WTC11 (cell line): ENCODE results near the gene OR4K2. TPM values are rescaled to one million over a fixed set of nuclear protein-coding genes. Genes with fewer than 3 reads are reported as not detected.
"Not testable (repeated sequence)": the region's sequence is repeated elsewhere in the genome, so short reads cannot be mapped to it uniquely, and the experiment has no call there.

Source experiments
- ATAC-seq: fragments of 200-7000 bp; cut with Tn5 transposase; 2 replicates; pipeline ENCODE4 v1.10.0; 2021; ENCODE audit warnings: mild to moderate bottlenecking, moderate library complexity
- Bru-seq: library from RNA; stranded (reverse); fragments of 400-500 nt; gene quantifications from one replicate; lab custom pipeline; 2021; lab: Mats Ljungman, UMichigan
- CTCF ChIA-PET: fragments of 300-600 bp; sonication (Branson Sonifier 250); formaldehyde crosslinking; loops from one replicate; lab custom pipeline; 2021; ENCODE audit warnings: antibody characterized with exemption; lab: Charles Lee
- POLR2A ChIA-PET: fragments of 350-600 bp; sonication (Branson Sonifier 250); formaldehyde crosslinking; loops from one replicate; lab custom pipeline; 2021; ENCODE audit warnings: antibody characterized with exemption; lab: Charles Lee
- DNase-seq: peaks from one replicate; pipeline ENCODE4 v3.0.0; 2021; ENCODE audit warnings: low spot score
- H3K27ac Mint-ChIP-seq: 2 replicates; pipeline ENCODE4 v1.8.0; 2021; ENCODE audit warnings: mixed read lengths
- H3K27me3 Mint-ChIP-seq: 2 replicates; pipeline ENCODE4 v1.8.0; 2021; ENCODE audit warnings: low read depth, mild to moderate bottlenecking, moderate library complexity, mixed read lengths
- H3K36me3 Mint-ChIP-seq: 2 replicates; pipeline ENCODE4 v1.8.0; 2021; ENCODE audit warnings: mixed read lengths
- H3K4me1 Mint-ChIP-seq: 2 replicates; pipeline ENCODE4 v1.8.0; 2022; ENCODE audit warnings: mixed read lengths
- H3K4me3 Mint-ChIP-seq: 2 replicates; pipeline ENCODE4 v1.8.0; 2021; ENCODE audit warnings: mild to moderate bottlenecking, moderate library complexity, mixed read lengths
- H3K9me3 Mint-ChIP-seq: 2 replicates; pipeline ENCODE4 v1.8.0; 2021; ENCODE audit warnings: mixed read lengths
- FOXP1 ChIP-seq: sonication (generic); formaldehyde crosslinking; IDR thresholded peaks from 2 replicates; pipeline ENCODE4 v1.8.0; 2022; ENCODE audit warnings: missing genetic modification reagents, mild to moderate bottlenecking, moderate library complexity, borderline replicate concordance
- JUN ChIP-seq: sonication (generic); formaldehyde crosslinking; IDR thresholded peaks from 2 replicates; pipeline ENCODE4 v1.8.0; 2023; ENCODE audit warnings: mild to moderate bottlenecking, missing genetic modification reagents
- KAT7 ChIP-seq: sonication (generic); formaldehyde crosslinking; IDR thresholded peaks from 2 replicates; pipeline ENCODE4 v1.8.1; 2023; ENCODE audit warnings: missing genetic modification reagents, mild to moderate bottlenecking, borderline replicate concordance
- MYBL2 ChIP-seq: sonication (generic); formaldehyde crosslinking; IDR thresholded peaks from 2 replicates; pipeline ENCODE4 v1.8.1; 2023; ENCODE audit warnings: mild to moderate bottlenecking, moderate library complexity, missing genetic modification reagents
- NFE2L1 ChIP-seq: sonication (generic); formaldehyde crosslinking; IDR thresholded peaks from 2 replicates; pipeline ENCODE4 v1.8.1; 2023; ENCODE audit warnings: missing genetic modification reagents
- NFYB ChIP-seq: sonication (generic); formaldehyde crosslinking; conservative IDR thresholded peaks from 2 replicates; pipeline ENCODE4 v1.8.0; 2022; ENCODE audit warnings: low read depth, missing genetic modification reagents
- ZBTB21 ChIP-seq: sonication (generic); formaldehyde crosslinking; IDR thresholded peaks from 2 replicates; pipeline ENCODE4 v1.8.1; 2023; ENCODE audit warnings: mild to moderate bottlenecking, missing genetic modification reagents, borderline replicate concordance
- ZNF121 ChIP-seq: sonication (generic); formaldehyde crosslinking; IDR thresholded peaks from 2 replicates; pipeline ENCODE4 v1.8.0; 2023; ENCODE audit warnings: missing genetic modification reagents
- ZNF138 ChIP-seq: sonication (generic); formaldehyde crosslinking; conservative IDR thresholded peaks from 2 replicates; pipeline ENCODE4 v1.8.1; 2022; ENCODE audit warnings: mild to moderate bottlenecking, moderate library complexity, missing genetic modification reagents
- ZNF281 ChIP-seq: sonication (generic); formaldehyde crosslinking; IDR thresholded peaks from 2 replicates; pipeline ENCODE4 v1.8.0; 2023; ENCODE audit warnings: mild to moderate bottlenecking, missing genetic modification reagents
- long read RNA-seq, 3 experiments: library from RNA in 1 of 3; library from capped mRNA in 1 of 3; library from polyadenylated mRNA in 1 of 3; unstranded in 2 of 3; stranded (forward) in 1 of 3; transcript quantifications; one replicate each; pipeline ENCODE4 v2.0.0, GENCODE V29; 2021
- total RNA-seq: library from RNA; stranded (reverse); gene quantifications from 3 replicates; pipeline ENCODE4 v1.2.3, GENCODE V29; 2021
- TF ChIP-seq, protein P1 (sequence below): sonication (generic); formaldehyde crosslinking; IDR thresholded peaks from 2 replicates; pipeline ENCODE4 v1.8.1; 2022; ENCODE audit warnings: mild to moderate bottlenecking, missing genetic modification reagents, moderate library complexity, borderline replicate concordance
- TF ChIP-seq, protein P2 (sequence below): sonication (generic); formaldehyde crosslinking; conservative IDR thresholded peaks from 2 replicates; pipeline ENCODE4 v1.8.1; 2022; ENCODE audit warnings: mild to moderate bottlenecking, missing genetic modification reagents

The OR4K2 gene, protein sequence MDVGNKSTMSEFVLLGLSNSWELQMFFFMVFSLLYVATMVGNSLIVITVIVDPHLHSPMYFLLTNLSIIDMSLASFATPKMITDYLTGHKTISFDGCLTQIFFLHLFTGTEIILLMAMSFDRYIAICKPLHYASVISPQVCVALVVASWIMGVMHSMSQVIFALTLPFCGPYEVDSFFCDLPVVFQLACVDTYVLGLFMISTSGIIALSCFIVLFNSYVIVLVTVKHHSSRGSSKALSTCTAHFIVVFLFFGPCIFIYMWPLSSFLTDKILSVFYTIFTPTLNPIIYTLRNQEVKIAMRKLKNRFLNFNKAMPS
- total RNA-seq (not detected in 3 replicates), Bru-seq, nascent RNA (not detected)
- long read RNA-seq, experiment 1 = 0 reads
- long read RNA-seq, experiment 2 = 0 reads
- long read RNA-seq, experiment 3 = 0 reads

GRCh38 chr14:19874842-19875241 is at the start of gene OR4K2:
TSS of gene OR4K2 (plus strand) at chr14:19875142. CDS start at chr14:19876268, 1,126 bp downstream.
- Mint-ChIP-seq H3K9me3 (no peaks in the 10 kb centered on the region; the same call in none of the 2 replicates), H3K36me3 (peaks cover 47% of the 10 kb centered on the region), H3K4me3 (no peak within 1 kb of the TSS), H3K27me3 (peaks cover 9% of the 10 kb centered on the region), H3K4me1 (no peaks in the 10 kb centered on the region)
- no peak for ATAC-seq
- no peak for DNase-seq
- ChIA-PET CTCF (no interaction called here), POLR2A (no interaction called here)
- no peak for TF ChIP-seq ZBTB21 (CRISPR knock-in tag)
- TF ChIP-seq KAT7 (CRISPR knock-in tag) = no peak
- no peak for TF ChIP-seq ZNF121 (CRISPR knock-in tag)
- no peak for TF ChIP-seq JUN
- no peak for TF ChIP-seq NFE2L1 (CRISPR knock-in tag)
- TF ChIP-seq MYBL2 (CRISPR knock-in tag) = no peak
- no peak for TF ChIP-seq ZNF281 (CRISPR knock-in tag)
- no peak for TF ChIP-seq ZNF138 (CRISPR knock-in tag)
- TF ChIP-seq, all 79 proteins: peak for 0
- no peak within 1 kb of the TSS for H3K27ac Mint-ChIP-seq

- ATAC-seq, POLR2A ChIA-PET, H3K27ac Mint-ChIP-seq, H3K4me3 Mint-ChIP-seq, H3K4me1 Mint-ChIP-seq, DNase-seq, CTCF ChIA-PET, H3K9me3 Mint-ChIP-seq: not testable (repeated sequence)
- H3K27me3 Mint-ChIP-seq = peaks cover 10% of the 10 kb centered on the region; the same call in 1 of the 2 replicates
- peaks cover 21% of the 10 kb centered on the region for H3K36me3 Mint-ChIP-seq
These were observed 47.2 kb upstream of the OR4K2 start for GRCh38 chr14:19827626-19828244.

DNA sequence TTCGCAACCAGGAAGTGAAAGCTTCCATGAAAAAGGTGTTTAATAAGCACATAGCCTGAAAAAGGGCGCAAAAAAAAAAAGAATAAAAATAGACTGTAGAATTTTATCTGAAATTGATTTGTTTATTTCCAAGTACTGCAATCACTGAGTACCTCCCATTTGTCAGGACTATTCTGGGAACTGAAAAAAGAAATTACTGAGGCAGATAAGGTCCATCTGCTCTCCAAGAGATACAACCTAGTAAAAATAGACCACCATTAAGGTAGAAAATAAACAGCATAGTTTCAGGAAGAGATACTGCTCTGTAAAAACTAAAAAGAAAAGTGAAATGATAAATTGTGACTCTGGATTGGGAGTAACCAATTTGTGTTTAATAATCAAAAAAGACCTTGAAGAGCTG is 46.6 kb upstream of the OR4K2 start:
- ChIA-PET POLR2A (no interaction called here), CTCF (no interaction called here)
- Mint-ChIP-seq H3K27ac (no peak overlapping the region), H3K4me3 (no peak overlapping the region), H3K36me3 (peaks cover 21% of the 10 kb centered on the region), H3K27me3 (peaks cover 10% of the 10 kb centered on the region; the same call in 1 of the 2 replicates), H3K9me3 (no peaks in the 10 kb centered on the region; the same call in 1 of the 2 replicates), H3K4me1 (no peaks in the 10 kb centered on the region)
- TF ChIP-seq, protein P1, sequence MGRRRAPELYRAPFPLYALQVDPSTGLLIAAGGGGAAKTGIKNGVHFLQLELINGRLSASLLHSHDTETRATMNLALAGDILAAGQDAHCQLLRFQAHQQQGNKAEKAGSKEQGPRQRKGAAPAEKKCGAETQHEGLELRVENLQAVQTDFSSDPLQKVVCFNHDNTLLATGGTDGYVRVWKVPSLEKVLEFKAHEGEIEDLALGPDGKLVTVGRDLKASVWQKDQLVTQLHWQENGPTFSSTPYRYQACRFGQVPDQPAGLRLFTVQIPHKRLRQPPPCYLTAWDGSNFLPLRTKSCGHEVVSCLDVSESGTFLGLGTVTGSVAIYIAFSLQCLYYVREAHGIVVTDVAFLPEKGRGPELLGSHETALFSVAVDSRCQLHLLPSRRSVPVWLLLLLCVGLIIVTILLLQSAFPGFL = no peak
- TF ChIP-seq FOXP1 (CRISPR knock-in tag) (no peak), NFYB (no peak)
- TF ChIP-seq, protein P2, sequence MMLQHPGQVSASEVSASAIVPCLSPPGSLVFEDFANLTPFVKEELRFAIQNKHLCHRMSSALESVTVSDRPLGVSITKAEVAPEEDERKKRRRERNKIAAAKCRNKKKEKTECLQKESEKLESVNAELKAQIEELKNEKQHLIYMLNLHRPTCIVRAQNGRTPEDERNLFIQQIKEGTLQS (CRISPR knock-in tag) = no peak
- ATAC-seq = no peak
- no peak for DNase-seq

GRCh38 chr14:19834203-19834848 is 40.6 kb upstream of the OR4K2 start:
- H3K27me3 Mint-ChIP-seq, DNase-seq, POLR2A ChIA-PET, H3K4me3 Mint-ChIP-seq, H3K4me1 Mint-ChIP-seq, H3K27ac Mint-ChIP-seq, H3K9me3 Mint-ChIP-seq, ATAC-seq, CTCF ChIA-PET: not testable (repeated sequence)
- peaks cover 21% of the 10 kb centered on the region for H3K36me3 Mint-ChIP-seq
